GM19372 (cell line): ENCODE measurements around the gene PLP2.
"Not testable (repeated sequence)": the region's sequence is repeated elsewhere in the genome, so short reads cannot be mapped to it uniquely, and the experiment has no call there.

Source experiments
- ATAC-seq: cut with Tn5 transposase; IDR thresholded peaks from one replicate; pipeline ENCODE4 v1.9.1; 2021; ENCODE audit warnings: mild to moderate bottlenecking, low read depth, moderate library complexity; ENCODE audit not compliant: unreplicated experiment

Gene PLP2

GRCh38 chrX:49171752-49172279 lies at the start of gene PLP2:
TSS of gene PLP2 (plus strand) at chrX:49171898. CDS start at chrX:49172001, 103 bp downstream.
- ATAC-seq: no peak

GRCh38 chrX:49122499-49122898 lies 49.2 kb upstream of the PLP2 start:
- ATAC-seq: no peak

GRCh38 chrX:49127742-49128258 lies 43.9 kb upstream of the PLP2 start:
- ATAC-seq: not testable (repeated sequence)

- ATAC-seq: no peak
Observed at GRCh38 chrX:49129427-49129826, 42.3 kb upstream of the PLP2 start.

- ATAC-seq: not testable (repeated sequence)
Observed at GRCh38 chrX:49132275-49132674, 39.4 kb upstream of the PLP2 start.

- ATAC-seq: no peak
Observed at GRCh38 chrX:49133759-49134158, 37.9 kb upstream of the PLP2 start.

GRCh38 chrX:49137492-49137891 lies 34.2 kb upstream of the PLP2 start:
- ATAC-seq: no peak

GRCh38 chrX:49139713-49140112 lies 32.0 kb upstream of the PLP2 start:
- no peak for ATAC-seq

- not testable (repeated sequence) for ATAC-seq
Observed at GRCh38 chrX:49142264-49142663, 29.4 kb upstream of the PLP2 start.

GRCh38 chrX:49143154-49143553 lies 28.5 kb upstream of the PLP2 start:
- ATAC-seq: not testable (repeated sequence)

GRCh38 chrX:49147282-49147681 lies 24.4 kb upstream of the PLP2 start:
- no peak for ATAC-seq

GRCh38 chrX:49147936-49148335 lies 23.8 kb upstream of the PLP2 start:
- ATAC-seq: no peak

GRCh38 chrX:49148390-49149100 lies 23.2 kb upstream of the PLP2 start:
- ATAC-seq: not testable (repeated sequence)

GRCh38 chrX:49149291-49149690 lies 22.4 kb upstream of the PLP2 start:
- ATAC-seq: not testable (repeated sequence)

- no peak for ATAC-seq
Observed at GRCh38 chrX:49153467-49153866, 18.2 kb upstream of the PLP2 start.

- no peak for ATAC-seq
Observed at GRCh38 chrX:49155243-49155899, 16.3 kb upstream of the PLP2 start.

- peak; percentile 90 for ATAC-seq
Observed at GRCh38 chrX:49155900-49156837, 15.5 kb upstream of the PLP2 start.

- ATAC-seq: no peak
Observed at GRCh38 chrX:49157194-49157593, 14.5 kb upstream of the PLP2 start.

- no peak for ATAC-seq
Observed at GRCh38 chrX:49160908-49161307, 10.8 kb upstream of the PLP2 start.

- no peak for ATAC-seq
Observed at GRCh38 chrX:49161632-49162031, 10.1 kb upstream of the PLP2 start.
